Sigmoid colon (tissue), 4 donors: Measurements from ENCODE around the gene VHLL.

Source experiments
- CTCF ChIP-seq, 4 experiments: fragments of 450-650 bp in 3 of 4; fragments of 200-600 bp in 1 of 4; IDR thresholded peaks; one replicate each; pipeline ENCODE4 v1.5.1; 2016 to 2019; ENCODE audit warnings: antibody characterized with exemption in 4 of 4, mild to moderate bottlenecking in 3 of 4, moderate library complexity in 2 of 4
- EP300 ChIP-seq, 4 donors: sonication (generic); formaldehyde crosslinking; IDR thresholded peaks; one replicate each; pipeline ENCODE4 v1.6.1; 2017; ENCODE audit warnings: antibody characterized with exemption in 4 of 4
- POLR2A ChIP-seq, 2 donors: fragments of 450-650 bp; IDR thresholded peaks; one replicate each; pipeline ENCODE4 v1.6.1; 2016; ENCODE audit warnings: antibody characterized with exemption in 2 of 2, mild to moderate bottlenecking in 2 of 2, moderate library complexity in 2 of 2

GRCh38 chr1:156337888-156338179 is 38.7 kb upstream of the VHLL start:
- no peak for TF ChIP-seq CTCF (IDR thresholded peaks at IDR 0.05)
- TF ChIP-seq EP300 (IDR thresholded peaks at IDR 0.05) = no peak
- no peak for TF ChIP-seq POLR2A (IDR thresholded peaks at IDR 0.05)
